T-helper 2 cell treated with Interferon-gamma antibody and Interleukin-4, amounts not matched to agents 100 ng/mL and 5 ng/mL, for 36 hours (primary cell): ENCODE measurements around the gene SLC37A1. TPM values are rescaled to one million over a fixed set of nuclear protein-coding genes. Genes with fewer than 3 reads are reported as not detected.

ENCODE experiments used
- intact Hi-C: fragments of 100-400 bp; cut with micrococcal nuclease; formaldehyde crosslinking; loops from one replicate; pipeline ENCODE4 v1.15.1; 2023
- total RNA-seq: library from RNA; stranded (reverse); gene quantifications from 2 replicates; pipeline ENCODE4 v1.2.3, GENCODE V29; 2022

The SLC37A1 gene
- total RNA-seq, result 10.1 and 10.8 TPM in 2 replicates

DNA sequence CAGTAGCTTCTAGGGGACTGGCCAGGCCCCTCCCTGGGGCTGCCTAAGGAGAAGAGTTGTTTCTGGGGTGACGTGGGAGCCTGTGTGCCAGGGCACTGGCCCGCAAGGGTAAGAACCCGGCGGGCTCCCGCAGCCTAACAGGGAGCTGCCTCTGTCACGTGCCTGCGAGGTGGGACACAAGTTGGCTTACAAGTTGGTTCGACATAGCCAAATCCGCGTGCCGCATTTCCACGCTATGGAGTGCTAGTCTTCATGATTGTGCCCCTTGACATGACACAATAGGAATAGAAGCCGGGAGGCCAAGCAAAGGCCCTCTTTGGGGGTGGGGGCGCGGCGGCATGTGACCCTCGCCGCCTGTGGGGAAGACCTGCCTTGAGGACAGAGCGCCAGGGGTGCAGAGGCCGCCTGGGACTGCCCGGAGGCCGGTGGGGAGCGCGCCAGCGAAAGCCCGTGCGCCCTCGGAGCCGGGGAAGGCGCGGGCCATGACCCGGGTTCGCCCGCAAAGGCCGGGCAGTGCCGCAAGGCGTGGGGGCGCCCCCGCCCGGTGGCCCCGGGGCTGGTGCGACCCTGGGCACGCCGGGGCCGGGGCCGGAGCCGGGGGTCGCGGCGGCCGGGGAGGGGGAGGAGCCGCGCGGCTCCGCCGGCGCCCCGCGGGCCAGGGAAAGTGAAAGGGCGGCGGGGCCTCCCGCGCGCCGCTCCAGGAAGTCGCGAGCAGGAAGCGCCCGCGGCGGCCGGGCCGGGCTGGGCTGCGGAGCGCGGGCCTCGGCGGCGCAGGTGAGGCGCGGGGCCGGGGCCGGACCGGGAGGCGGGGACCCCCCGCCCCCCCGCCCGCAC, at the start of gene SLC37A1:
SLC37A1 (plus strand) TSS at position 702 of the 834 bp plus-strand sequence. CDS start 4,603 bp downstream, outside the sequence.
- intact Hi-C loops, result loop anchor here (5.0 kb wide), 1 partner anchor 46 kb away; no protein-coding TSS in a partner anchor

DNA sequence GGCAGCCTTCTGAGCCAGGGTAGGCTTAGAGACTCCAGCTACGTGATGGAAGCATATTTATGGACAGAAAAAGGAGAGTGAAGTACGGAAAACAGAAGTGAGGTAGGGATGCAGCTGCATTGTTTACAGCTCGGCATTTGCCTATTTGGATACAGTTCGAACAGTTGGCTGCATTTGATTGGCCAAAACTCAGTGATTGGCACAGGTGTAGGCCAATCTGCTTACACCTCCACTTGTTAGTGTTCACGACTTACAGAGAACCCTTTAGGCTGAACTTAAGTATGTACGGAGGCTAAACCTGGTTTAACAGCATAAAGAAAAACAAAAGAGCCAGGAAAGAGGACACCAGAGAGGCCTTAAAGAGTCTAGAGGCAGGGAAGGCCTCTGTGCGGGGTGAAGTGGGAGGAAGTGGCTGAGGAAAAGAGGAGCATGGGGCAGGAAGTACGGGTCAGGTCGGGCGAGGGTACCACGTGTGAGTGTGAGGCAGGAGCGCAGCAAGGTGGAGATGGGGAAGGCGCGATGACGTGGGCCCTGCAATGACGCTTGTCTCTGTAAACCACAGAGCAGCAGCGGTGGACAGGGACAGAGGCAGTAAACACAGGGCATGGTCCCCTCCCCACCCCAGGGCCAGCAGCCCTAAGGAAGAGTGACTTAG, 49.7 kb upstream of the SLC37A1 start:
- intact Hi-C loops, result loop anchor here (1.0 kb wide), 1 partner anchor 32 kb away; the partner anchor contains the start of gene RSPH1

DNA sequence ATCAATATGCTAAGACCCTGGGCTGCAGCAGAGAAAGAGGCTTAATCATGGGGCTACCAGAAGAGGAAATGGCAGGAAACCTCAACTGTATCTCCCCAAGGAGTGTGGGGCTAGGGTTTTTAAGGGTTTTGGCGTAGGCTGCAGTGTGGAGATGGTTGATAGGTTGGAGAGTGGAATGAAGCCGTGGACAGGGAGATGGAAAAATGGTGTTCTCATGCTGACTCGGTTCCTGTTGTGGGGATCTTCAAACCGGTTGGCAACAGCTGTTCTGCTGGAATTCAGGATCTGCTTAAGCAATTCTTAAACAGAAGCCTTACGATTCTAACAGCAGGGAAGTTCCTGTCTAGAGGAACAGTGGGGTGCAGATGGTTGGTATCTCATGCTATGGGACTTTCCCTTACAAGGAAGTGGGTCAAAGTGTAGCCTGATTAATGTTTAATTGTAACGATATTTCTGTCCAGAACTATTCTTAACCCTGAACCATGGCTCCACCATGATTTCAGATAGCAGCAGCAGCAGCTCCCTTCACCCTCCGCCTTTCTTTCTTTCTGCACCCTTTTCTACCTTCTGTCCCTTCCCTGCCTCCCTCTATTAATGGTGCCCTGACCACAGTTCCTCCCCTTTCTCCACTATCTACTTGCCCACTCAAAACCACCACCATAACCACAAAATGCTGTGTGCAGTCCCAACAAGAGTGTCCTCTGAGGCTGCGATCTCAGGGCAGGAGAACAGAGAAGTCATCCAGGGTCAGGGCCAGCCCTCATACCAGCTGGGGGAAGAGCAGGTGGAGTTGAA, 48.4 kb upstream of the SLC37A1 start:
- intact Hi-C loops, result loop anchor here (5.0 kb wide), 1 partner anchor 47 kb away; the partner anchor contains the start of gene SLC37A1

DNA sequence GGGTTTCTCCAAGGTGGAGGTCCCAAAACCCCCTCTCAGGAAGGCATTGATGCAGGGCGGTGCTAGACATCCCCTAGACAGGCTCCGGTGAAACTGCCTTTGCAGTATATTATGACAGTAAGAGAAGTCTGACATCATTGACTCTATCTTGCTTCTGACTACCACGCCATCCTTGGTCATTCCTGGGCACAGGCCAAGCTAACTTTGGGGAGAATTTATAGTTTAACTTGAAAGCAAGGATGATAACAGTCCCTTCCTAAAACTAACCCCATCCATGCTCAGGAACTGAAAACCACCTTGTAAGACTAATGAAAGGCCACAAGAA, 47.9 kb upstream of the SLC37A1 start:
- intact Hi-C loops, result loop anchor here (5.0 kb wide), 1 partner anchor 47 kb away; the partner anchor contains the start of gene SLC37A1

DNA sequence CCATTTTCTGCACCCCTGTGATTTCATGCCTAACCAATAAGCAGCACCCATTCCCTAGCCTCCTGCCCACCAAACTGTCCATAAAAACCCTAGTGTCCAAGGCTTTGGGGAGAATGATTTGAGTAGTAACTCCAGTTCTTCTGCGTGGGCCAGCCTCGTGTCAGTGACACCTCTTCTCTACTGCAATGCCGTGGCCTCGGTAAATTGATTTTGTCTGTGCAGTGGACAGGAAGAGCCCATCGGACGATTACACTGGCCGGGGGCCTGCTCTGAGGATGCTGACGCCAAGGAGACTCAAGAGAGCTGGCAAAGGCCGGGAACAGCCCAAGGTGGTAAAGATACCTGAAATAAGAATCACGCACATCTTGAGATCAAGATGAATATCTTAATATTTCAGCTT, 47.0 kb upstream of the SLC37A1 start:
- intact Hi-C loops, result loop anchor here (5.0 kb wide), 1 partner anchor 46 kb away; the partner anchor contains the start of gene SLC37A1

DNA sequence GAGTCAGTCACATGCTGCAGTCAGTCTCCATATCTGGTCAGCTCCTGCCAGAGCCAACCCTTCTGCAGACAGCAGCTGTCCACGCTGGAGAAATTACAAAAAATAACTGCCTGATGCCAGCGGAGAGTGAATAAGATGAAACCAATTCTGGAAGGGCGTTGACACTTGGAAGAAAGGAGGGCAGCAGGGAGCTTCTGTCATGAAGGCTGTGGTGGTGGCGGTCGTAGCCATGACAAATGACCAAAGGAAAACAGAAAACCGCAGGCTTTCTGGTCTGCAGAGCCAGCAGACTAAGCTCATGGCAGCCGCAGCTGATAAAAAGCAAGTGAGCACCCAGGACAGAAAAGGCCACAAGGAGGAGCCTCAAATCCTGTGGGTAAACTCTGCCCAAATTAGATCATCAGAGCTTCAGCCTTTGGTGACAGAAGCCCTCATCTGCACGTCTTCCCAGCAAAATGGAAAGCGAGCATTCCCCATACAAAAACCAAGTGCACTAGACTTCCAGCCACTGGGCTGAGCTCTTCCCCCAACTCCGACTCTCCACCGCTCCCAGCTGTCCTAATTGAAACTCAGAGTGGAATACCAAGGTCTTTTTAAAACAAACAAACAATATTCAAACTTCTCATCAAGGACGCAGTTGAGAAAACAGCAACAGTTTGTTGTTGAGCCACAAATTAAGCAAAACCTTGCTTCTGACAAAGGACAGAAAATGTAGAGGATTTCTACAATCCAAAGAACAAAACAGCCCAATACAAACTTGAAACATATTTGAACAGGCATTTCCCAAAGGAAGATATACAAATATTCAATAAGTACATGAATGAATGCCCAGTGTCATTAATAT, 46.3 kb upstream of the SLC37A1 start:
- intact Hi-C loops, result loop anchor here (5.0 kb wide), 1 partner anchor 45 kb away; the partner anchor contains the start of gene SLC37A1

DNA sequence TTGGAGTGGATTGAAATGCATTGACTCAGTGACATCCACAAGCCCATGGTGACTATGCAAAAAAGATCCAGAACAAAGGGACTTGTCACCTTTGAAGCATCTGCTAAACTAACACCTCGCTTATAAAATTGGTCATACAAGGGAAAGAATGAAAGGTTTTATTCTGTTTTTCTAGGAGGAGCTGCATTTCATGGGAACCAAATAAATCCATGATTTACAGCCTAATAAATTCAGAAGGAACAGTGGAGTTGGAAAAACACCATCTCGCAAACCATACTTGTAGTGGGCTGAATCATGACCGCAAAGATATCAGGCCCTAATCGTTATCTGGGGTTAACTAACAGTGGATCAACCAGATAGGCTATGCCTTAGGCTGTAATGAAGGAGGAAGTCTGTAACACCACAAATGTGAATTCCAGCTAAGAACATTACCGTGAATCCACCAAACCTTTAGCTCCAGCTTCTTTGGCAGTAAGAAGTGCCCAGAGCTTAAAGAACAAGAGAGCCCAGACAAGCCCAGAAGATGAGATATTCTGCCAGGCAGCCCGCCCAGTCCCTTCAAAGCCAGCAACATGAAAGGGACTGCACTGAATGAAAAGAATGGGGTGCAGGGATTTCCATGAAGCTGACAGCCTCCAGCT, 45.0 kb upstream of the SLC37A1 start:
- intact Hi-C loops, result loop anchor here (5.0 kb wide), 1 partner anchor 44 kb away; the partner anchor contains the start of gene SLC37A1

DNA sequence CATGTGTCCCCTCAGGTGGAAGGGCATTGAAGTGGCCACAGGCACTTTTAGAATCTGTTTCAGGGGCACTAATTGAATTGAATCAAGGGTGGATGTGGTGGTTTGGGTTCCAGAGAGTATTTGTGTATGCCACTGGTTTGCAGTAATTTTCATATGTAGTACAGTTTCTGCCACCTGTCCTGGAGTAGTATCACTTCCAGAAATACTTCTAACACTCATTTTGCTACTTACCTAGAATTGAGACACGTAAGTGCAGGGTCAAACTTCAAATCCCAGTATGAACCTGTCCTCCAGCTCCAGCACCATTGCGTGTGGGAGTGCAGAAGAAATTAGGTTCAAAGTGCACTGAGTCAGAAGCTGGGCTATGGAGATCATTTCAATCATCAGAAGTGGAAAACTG, 44.4 kb upstream of the SLC37A1 start:
- intact Hi-C loops, result loop anchor here (5.0 kb wide), 1 partner anchor 43 kb away; the partner anchor contains the start of gene SLC37A1

DNA sequence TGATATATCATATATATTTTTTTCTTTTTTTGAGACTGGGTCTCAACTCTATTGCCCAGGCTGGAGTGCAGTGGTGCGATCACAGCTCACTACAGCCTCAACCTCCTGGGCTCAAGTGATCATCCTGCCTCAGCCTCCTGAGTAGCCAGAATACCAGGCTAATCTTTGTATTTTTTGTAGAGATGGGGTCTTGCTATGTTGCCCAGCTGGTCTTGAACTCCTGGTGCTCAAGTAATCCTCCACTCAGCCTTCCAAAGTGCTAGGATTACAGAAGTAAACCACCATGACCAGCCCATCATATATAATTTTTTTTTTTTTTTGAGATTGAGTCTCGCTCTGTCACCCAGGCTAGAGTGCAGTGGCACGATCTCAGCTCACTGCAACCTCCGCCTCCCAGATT, 43.9 kb upstream of the SLC37A1 start:
- intact Hi-C loops, result loop anchor here (5.0 kb wide), 1 partner anchor 43 kb away; the partner anchor contains the start of gene SLC37A1

DNA sequence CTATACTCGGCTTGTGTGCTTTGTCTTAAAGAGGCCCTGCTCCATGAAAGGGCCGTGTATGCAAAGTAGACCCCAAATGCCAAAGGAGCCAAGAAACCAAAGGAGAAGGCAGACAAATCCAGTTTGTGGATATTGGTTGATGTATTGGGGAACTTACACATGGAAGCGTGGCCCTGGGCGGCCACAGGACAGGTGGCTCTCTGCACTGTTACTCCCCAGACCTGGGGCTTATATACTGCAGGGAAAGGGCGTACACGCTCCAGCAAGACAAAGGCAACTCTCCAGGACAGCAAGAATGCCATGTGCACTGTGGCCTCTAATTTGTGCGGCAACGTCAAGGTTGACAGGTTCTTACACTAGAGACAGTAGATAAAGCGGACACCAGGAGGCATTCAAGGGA, 42.4 kb upstream of the SLC37A1 start:
- intact Hi-C loops, result no loop called here

DNA sequence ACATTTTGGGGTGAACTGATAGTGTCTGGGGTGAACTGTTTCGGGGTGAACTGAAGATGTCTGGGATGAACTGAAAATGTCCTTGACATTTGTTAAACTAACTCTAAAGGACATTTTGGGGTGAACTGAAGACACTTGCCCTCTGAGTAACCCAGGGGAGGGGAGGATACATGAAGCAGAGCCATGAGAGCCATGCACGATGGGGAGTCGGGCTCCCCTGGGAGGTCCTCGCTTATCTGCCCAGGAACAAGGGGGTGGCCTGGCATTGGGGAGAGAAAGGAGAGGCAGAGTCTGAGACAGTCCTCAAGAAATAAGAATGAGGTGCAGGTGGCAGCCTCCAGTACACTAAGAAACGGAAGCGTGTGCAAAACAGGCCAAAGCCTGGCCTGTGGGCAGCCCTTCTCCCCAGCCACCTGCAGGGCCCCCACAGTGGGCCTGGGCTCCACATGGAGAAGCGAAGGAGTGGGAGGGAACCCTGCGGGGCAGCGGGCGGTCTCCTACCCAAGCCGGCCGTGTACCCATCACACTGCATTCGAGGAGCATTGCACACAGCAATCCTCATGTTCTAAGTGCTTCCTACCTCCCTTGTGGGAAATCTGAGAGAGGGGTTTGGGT, 41.8 kb upstream of the SLC37A1 start:
- intact Hi-C loops, result no loop called here

DNA sequence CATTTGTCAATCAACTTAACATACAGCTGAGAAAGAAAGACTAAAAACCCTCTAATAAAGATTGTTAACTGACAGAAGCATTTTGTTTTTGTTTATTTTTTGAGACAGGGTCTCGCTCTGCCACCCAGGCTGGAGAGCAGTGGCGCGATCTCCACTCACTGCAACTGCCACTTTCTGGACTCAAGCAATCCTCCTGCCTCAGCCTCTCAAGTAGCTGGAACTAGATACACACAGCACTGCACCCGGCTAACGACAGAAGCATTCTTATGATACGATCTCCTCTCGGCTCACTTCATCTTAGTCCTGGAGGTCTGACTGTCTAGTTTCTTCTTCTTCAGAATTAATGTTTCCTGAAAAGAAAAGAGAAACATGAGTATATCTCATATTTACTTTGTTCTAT, 41.1 kb upstream of the SLC37A1 start:
- intact Hi-C loops, result no loop called here

DNA sequence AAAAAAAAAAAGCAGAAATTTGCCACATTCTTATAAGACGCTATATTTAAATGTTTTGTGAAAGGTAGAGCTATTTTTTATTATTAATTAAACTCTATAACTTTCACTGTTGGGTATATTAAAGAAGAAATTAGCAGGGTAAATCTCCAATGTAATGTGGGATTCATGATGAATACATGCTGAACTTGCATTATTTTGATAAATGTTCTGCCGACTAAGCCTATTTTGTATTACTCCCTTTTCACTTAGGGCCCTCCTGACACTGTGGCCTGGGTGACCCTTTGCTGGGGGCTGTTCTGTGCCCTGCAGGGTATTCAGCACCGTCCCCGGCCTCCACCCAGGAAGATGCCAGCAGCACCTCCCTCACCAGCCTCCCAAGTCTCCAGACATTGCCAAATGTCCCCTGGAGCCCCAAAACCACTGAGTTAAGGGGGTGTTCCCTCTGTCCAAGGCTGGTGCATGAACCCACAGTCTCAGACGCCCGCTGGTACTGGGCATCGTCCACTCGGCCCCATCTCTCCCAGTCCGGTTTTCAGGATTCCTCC, 40.1 kb upstream of the SLC37A1 start:
- intact Hi-C loops, result no loop called here

DNA sequence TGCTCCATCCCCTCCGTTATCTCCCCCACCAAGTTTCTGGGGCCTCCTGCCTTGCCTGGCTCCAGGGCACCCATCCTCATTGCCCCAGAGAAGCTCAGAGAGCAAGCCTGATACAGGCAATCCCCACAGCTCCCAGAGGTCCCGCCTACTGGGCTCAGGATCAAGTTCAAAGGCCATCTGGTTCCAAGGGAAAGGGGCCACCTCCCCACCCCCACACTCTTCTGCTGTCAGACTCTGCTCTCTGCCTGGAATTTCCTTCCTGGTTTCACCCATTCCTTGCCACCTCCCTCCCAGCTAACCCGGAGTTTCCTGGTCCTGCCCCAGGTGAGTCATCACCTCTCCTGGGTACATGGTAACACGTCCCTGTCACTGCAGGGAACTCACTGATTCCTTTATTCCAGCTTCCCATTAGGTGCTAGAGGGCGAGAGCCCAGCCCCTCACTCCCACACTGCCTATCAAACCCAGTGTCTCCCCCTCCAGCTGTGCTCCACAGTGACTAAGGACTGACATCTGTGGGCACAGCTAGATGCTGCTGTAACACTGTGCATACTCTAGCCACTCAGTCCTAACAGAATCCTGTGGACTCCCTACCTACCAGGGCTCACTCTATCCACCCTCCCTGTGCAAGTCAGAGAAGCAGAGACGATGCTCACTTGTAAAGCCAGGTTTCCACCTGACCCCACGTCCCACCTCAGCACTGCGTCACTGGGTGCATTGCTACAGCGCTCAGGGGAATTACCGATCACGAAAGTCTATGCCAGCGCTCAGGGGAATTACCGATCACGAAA, 39.4 kb upstream of the SLC37A1 start:
- intact Hi-C loops, result no loop called here

DNA sequence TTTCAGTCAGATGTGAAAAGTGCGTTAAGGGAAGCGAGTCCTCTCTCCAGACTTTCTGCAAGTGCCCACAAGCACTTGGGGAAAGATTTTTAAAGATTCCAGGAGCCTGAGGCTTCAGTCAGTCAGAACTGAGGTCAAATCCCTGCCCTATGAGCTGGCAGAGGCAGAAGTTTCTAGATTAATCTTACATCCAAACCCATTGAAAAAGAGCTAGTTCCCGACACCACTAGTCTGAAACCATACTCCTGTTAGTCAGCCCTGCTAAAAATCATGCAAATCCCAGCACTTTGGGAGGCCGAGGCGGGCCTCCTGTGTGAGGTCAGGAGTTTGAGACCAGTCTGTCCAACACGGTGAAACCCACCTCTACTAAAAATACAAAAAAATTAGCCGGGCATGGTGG, 38.6 kb upstream of the SLC37A1 start:
- intact Hi-C loops, result no loop called here

DNA sequence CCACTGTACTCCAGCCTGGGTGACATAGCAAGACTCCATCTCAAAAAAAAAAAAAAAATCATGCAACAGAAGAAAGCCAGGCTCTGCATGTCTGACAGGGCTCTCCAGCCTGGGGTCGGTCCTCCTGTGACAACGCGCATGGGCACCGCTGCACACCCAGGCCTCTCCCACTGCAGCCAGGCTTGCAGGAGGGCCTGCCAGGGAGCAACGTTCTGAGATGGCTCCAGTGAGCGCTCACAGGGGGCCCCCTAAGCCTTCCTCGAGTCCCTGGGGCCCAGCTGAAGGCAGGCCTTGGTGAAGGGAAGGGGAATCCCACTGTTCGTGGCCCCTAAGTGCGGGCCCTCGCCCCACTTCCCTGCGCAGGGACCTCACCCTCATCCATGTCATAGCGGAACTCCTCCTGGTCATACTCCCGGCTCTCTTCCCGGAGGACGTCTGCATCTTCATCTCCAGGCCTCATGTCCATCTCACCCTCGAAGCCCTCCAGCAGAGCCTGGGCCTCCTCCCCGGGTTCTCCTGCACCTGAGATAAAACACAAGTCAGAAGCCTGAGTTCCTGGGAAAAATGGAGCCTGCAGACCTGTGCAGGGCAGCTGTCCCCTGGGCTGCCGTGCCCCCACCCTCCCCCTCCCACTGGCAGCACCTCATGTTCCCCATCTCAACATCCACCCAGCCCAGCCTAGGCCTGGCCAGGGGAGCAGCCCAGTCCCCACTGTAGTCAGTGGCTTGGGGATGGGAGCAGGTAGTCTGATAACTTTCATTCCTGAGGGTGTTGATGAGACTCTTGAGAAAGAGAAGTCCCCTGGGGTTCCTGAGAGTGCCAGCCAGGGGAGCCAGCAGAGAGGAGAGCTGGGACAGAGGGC, 37.9 kb upstream of the SLC37A1 start:
- intact Hi-C loops, result no loop called here
